ENCODE data around the gene KRTAP23-1. TPM values are rescaled to one million over a fixed set of nuclear protein-coding genes. Genes with fewer than 3 reads are reported as not detected.

The KRTAP23-1 gene
- total RNA-seq, 1 experiment from 2014 or later: not detected

- ATAC-seq (no peak), DNase-seq (ENCODE audit: low spot score) (no peak)
- TF ChIP-seq CDX4 (CRISPR knock-in tag; IDR thresholded peaks at IDR 0.05; ENCODE audit: borderline replicate concordance) (no peak), ZNF263 (CRISPR knock-in tag; IDR thresholded peaks at IDR 0.05; ENCODE audit: low read depth) (no peak), GRHL2 (CRISPR knock-in tag; IDR thresholded peaks at IDR 0.05; ENCODE audit: insufficient replicate concordance, severe bottlenecking) (no peak), KAT7 (CRISPR knock-in tag; IDR thresholded peaks at IDR 0.05; ENCODE audit: borderline replicate concordance) (no peak), MXD4 (CRISPR knock-in tag; IDR thresholded peaks at IDR 0.05; ENCODE audit: borderline replicate concordance) (no peak)
- Mint-ChIP-seq H3K9me3 (no peaks in the 10 kb centered on the region), H3K27me3 (ENCODE audit: low read depth) (no peaks in the 10 kb centered on the region), H3K27ac (no peak overlapping the region), H3K4me1 (no peaks in the 10 kb centered on the region), H3K36me3 (no peaks in the 10 kb centered on the region), H3K4me3 (no peak overlapping the region)
- POLR2A ChIA-PET: no interaction called here
- CTCF ChIA-PET: interaction anchor here (0.6 to 1.0 kb wide), 3 partner anchors 22 to 108 kb away, joined by 3 to 4 read pairs (median 3); no protein-coding TSS in a partner anchor
Measured at GRCh38 chr21:30355906-30356305, 7.5 kb upstream of the KRTAP23-1 start.

GRCh38 chr21:30354308-30355005 is 6.1 kb upstream of the KRTAP23-1 start:
- no peak overlapping the region for H3K4me3 Mint-ChIP-seq
- no peak overlapping the region for H3K27ac Mint-ChIP-seq
- DNase-seq (ENCODE audit: low spot score) (no peak), ATAC-seq (no peak)
- ChIA-PET POLR2A (no interaction called here), CTCF (no interaction called here)
- H3K4me1 Mint-ChIP-seq: peaks cover 12% of the 10 kb centered on the region
- H3K36me3 Mint-ChIP-seq: no peaks in the 10 kb centered on the region
- TF ChIP-seq ZBTB43 (CRISPR knock-in tag; IDR thresholded peaks at IDR 0.05): no peak
- H3K9me3 Mint-ChIP-seq: no peaks in the 10 kb centered on the region
- H3K27me3 Mint-ChIP-seq (ENCODE audit: low read depth): no peaks in the 10 kb centered on the region

- ATAC-seq (no peak), DNase-seq (ENCODE audit: low spot score) (no peak)
- Mint-ChIP-seq H3K36me3 (no peaks in the 10 kb centered on the region), H3K4me3 (no peak overlapping the region), H3K27me3 (ENCODE audit: low read depth) (no peaks in the 10 kb centered on the region), H3K9me3 (peaks cover 4% of the 10 kb centered on the region; the same call in 1 of the 2 replicates), H3K27ac (no peak overlapping the region), H3K4me1 (peaks cover 21% of the 10 kb centered on the region)
- POLR2A ChIA-PET: interaction anchor here (0.6 kb wide), 1 partner anchor 434 kb away, joined by 5 read pairs; no protein-coding TSS in a partner anchor
- CTCF ChIA-PET: interaction anchor here (1.6 kb wide), 1 partner anchor 112 kb away, joined by 3 read pairs; no protein-coding TSS in a partner anchor
- TF ChIP-seq JAZF1 (CRISPR knock-in tag; IDR thresholded peaks at IDR 0.05): no peak
- no peak for TF ChIP-seq GTF2I (CRISPR knock-in tag; conservative IDR thresholded peaks at IDR 0.05)
- TF ChIP-seq KAT7 (CRISPR knock-in tag; IDR thresholded peaks at IDR 0.05; ENCODE audit: borderline replicate concordance): no peak
- TF ChIP-seq ZNF425 (CRISPR knock-in tag; conservative IDR thresholded peaks at IDR 0.05): no peak
- no peak for TF ChIP-seq CREB1 (CRISPR knock-in tag; IDR thresholded peaks at IDR 0.05)
- TF ChIP-seq HMGA2 (CRISPR knock-in tag; IDR thresholded peaks at IDR 0.05): no peak
- no peak for TF ChIP-seq ELF4 (CRISPR knock-in tag; IDR thresholded peaks at IDR 0.05; ENCODE audit: low read depth)
- no peak for TF ChIP-seq TP53 (CRISPR knock-in tag; IDR thresholded peaks at IDR 0.05)
- no peak for TF ChIP-seq FOXP1 (CRISPR knock-in tag; IDR thresholded peaks at IDR 0.05; ENCODE audit: borderline replicate concordance)
Measured at GRCh38 chr21:30351534-30351933, 3.1 kb upstream of the KRTAP23-1 start.

- CTCF ChIA-PET: interaction anchor here (0.5 to 1.7 kb wide), 6 partner anchors 8 to 677 kb away, joined by 3 to 10 read pairs (median 4); no protein-coding TSS in a partner anchor
- Mint-ChIP-seq H3K4me1 (peaks cover 21% of the 10 kb centered on the region), H3K27ac (no peak overlapping the region), H3K9me3 (peaks cover 17% of the 10 kb centered on the region), H3K4me3 (no peak overlapping the region), H3K36me3 (no peaks in the 10 kb centered on the region), H3K27me3 (ENCODE audit: low read depth) (no peaks in the 10 kb centered on the region)
- DNase-seq (ENCODE audit: low spot score) (no peak), ATAC-seq (no peak)
- no peak for TF ChIP-seq ZNF512 (CRISPR knock-in tag; IDR thresholded peaks at IDR 0.05; ENCODE audit: borderline replicate concordance)
- TF ChIP-seq AFF4 (CRISPR knock-in tag; IDR thresholded peaks at IDR 0.05; ENCODE audit: borderline replicate concordance): no peak
- TF ChIP-seq RELA (CRISPR knock-in tag; IDR thresholded peaks at IDR 0.05; ENCODE audit: borderline replicate concordance): no peak
- POLR2A ChIA-PET: interaction anchor here (0.6 kb wide), 1 partner anchor 1400 kb away, joined by 3 read pairs; no protein-coding TSS in a partner anchor
Measured at GRCh38 chr21:30349572-30349971, 1.2 kb upstream of the KRTAP23-1 start.
